HL-60/S4 (cell line): Measurements from ENCODE around the gene CDK12.

Experiments
- in situ Hi-C: fragments of 300-500 bp; cut with MboI; formaldehyde crosslinking; loops from 2 replicates; pipeline ENCODE4 v1.14.3; 2022; ENCODE audit warnings: low sequenced_read_pairs

The CDK12 gene

DNA sequence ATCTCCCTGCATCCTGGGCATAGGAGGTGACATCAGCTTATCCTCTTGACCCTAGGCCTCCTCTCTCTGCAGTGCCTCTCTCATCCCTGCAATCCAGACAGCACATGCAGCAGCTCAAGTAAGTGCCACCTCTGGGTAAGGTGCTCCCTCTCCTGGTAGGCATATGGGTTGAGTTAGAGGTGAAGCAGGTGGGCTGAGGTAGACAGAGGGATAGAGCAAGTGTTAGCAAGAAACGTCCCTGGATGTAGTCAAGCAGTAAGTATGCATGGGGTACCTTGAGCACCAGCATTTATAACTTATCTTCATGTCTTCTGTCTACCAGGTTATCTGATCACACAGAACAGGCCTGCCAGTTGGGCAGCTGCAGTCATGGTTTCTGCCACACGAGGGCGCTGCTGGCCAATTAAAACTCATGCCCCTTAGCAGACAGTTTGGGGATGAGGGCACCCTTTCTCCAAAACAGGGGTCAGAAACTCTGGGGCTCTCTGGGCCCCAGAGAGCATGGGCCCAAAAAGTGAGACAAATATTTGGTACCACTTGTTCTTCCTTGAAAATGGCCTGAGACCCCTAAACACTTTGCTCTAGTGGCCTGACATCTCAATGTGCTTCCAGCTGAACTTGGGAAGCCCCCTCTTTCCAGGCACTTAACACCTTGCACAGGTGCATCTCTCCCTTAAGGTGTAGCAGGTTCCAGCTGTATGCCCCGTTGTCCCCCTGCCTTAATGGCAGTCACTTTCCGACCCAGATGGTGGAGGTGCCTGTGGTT lies 86.6 kb downstream of the CDK12 start:
- in situ Hi-C loops = no loop called here

DNA sequence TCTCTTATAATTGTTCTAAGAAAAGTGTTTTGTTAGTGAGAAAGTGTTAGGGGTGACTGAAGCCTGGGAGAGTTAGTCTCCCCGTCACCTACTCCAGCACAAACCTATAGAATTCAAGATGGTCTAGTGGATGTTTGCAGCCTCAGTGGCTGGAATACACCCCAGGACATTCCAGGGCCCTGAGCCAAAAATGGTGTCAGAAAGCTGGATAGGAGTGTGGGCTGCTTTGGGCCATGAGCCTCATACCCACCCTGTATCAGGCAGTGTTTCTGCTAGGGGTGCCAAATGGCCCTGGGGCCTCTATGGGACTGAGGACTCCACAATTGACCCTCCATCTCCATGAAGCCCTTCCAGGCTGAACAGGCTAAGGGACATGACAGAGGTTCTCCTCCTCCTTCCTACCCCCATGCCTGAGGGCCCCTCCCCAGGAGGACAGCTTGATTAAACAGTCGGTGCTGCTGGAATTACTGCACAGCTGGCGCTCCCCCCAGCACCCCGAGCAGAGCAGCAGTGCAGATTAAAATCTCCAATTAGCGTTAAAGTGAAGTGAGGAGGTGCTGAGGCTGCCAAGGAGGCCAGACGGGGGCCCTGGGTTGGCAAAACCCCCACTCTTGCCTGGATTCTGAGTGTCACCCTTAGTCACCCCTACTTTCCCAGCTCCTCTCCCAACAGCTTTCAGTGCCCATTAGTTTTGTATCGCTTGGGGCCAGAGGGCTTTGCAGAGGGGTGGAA lies 87.4 kb downstream of the CDK12 start:
- in situ Hi-C loops = no loop called here

DNA sequence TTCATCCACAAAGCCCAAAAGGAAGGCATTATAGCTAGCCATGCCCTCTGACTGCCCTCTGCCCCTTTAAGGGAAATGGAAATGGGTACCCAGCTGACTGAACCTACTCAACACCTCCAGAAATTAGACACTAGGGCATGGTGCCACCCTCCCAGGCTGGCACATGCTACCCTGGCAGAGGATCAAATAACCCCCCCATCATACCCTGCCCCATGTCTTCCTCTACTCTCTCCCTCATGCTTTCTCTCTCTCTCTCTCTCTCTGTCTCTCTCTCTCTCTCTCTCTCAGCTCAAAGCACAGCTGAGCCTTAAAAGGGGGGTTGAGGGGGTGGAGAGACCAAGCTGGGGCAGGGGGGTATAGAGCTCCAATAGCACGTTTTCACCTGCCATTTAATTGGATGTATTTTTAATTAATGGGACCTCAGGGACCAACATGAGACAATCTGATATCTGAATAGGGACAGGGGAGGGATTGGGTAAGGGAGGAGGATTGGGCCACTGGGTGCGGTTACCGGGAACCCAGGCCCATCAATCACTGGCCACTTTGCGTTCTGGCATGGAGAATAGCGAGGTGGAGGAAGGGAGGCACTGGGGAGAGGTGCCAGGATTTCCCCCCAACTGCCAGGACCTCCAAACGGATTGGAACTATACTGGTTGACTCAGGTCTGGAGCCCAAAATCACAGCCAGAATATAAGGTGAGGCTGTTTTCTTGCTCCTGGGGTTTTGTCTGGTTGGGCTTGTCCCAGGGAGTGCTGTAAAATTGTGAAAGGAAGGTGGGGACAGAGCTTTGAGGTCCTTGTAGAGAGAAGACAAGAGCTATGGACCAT lies 88.7 kb downstream of the CDK12 start:
- in situ Hi-C loops = no loop called here

DNA sequence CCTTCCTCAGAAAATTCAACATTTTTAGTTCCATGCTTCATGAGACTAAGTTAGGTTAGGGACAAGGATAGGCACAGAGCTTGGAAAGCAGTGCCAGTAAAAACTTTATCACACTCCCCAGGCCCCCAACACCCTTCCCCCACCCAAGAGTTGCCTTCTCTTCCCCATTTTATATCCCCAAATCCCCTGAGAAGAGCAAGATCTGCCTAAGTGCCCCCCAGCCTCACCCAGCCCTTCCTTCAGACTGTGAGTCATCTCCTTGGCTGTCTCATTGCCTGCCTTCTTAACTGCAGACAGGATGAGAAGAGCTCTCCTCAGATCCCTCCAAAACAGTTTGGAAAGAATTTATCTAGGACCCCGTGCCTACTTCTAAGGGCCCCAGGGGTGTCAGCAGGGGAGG lies 90.6 kb downstream of the CDK12 start:
- in situ Hi-C loops = no loop called here

DNA sequence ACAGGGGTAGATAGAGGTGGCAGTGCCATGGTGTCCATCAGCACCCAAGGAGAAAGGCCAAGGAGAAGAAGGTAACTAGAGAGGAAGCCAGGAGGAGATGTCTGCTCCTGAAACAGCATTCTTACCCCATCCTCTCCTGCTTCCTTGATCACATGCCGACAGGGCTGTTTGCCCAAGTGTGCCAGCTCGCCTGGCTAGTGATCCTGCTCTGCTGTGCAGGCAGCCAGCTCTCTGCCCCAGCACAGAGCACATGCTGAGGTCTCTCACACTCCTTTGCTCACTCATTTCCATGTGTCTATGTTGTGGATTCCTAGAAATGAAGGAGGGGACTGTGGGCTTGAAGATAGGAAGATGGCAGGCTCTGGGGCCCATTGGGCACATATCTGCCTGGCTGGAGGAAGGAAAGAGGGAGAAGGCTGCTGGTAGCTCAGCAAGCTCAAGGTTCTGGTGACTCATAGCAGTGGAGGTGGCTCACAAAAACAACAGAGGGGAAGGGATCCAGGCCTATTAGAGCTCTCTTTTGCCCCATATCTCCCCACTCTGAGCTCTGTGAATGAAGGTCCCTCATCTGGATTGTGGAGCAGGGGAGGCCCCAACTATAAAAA lies 92.2 kb downstream of the CDK12 start:
- in situ Hi-C loops = no loop called here

DNA sequence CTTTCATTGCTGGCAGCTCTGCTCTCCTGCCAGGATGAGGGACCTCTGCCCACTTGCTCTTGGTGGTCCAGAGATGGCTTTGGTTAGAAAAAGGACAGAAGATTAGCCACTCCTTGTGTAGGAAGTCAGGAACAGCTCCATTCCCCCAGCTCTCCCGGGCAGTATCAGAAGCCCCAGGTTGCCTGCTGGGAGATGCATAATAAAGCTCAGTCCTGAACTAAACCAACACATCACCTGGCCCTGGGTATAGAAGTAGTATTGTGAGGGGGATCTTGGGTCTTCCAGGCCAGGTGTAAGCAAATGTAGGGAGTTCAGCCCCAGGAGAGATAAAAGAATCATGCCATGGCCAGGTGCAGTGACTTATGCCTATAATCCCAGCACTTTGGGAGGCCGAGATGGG lies 94.1 kb downstream of the CDK12 start:
- in situ Hi-C loops = no loop called here

DNA sequence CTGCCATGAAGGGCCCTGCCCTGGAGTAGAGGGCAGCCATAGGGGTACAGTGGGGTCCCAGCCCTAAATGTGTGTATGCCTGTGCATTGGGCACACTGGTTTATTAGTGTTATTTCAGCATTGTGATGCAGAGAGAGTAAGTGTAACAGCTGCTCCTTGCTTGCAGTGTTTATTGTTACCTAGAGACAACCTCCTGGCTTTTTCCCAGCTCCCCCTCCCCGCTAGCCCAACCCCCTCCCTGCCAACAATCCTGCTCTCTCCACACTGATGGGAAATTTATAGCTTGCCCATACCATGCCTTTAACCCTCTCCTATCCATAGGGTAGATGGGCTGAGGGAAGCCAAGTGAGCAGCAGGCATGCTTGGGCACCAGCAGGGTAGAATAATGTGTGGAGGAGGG lies 95.1 kb downstream of the CDK12 start:
- in situ Hi-C loops = no loop called here

DNA sequence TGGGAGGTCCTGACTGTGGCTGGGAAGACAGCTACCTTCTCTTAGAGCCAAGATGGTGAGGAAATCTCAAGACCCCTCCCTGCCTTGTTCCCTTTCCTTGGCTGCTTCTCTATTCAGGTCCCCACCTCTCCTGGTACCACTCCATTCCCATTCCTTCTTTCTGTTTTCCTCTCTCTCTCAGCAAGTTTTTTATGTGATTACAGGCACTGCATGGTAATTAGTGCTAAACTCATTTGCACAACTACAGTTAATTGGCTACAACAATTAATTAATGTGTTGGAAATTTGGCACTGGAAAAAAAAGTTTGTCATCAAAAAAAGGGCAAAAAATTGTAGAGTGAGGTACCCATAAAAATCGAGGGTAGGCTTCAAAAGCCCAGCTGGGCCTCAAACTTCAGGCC lies 101.1 kb downstream of the CDK12 start:
- in situ Hi-C loops = no loop called here

DNA sequence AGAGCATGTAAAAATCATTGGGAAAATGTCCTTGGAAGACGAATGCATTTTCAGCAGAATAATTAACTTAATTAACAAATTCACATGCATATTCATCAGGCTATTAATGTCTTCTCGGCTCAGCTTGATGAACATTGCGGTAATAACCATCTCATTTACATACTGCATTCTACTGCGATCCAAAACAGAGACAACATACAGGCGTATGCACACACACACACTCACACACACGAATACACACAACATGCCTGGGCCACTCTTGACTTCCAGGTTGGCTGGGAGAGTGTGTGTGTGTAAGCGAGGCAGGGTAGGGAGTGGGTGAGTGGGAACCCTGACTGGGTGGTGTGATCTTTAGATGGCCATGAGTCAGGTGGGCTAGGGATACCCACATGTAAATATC lies 101.7 kb downstream of the CDK12 start:
- in situ Hi-C loops = no loop called here

DNA sequence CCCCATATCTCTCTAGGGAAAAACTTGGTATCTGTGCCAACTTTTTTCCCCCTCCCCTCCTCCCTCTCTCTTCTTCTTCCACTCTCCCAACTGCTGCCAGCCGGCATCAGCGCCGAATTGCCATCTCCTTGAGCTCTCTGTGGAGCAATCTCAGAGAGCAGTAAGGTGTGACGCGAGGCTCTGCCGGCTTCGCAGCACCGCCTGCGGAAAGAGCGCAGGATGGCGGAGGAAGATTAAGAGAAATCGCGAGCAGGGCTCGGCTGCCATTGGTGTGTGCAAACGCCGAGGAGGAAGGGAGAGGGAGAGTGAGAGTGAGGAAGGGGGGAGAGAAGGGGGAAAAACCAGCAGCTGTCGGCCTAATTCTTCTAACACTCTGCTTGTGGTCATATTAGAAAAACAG lies 102.2 kb downstream of the CDK12 start:
- in situ Hi-C loops = no loop called here

DNA sequence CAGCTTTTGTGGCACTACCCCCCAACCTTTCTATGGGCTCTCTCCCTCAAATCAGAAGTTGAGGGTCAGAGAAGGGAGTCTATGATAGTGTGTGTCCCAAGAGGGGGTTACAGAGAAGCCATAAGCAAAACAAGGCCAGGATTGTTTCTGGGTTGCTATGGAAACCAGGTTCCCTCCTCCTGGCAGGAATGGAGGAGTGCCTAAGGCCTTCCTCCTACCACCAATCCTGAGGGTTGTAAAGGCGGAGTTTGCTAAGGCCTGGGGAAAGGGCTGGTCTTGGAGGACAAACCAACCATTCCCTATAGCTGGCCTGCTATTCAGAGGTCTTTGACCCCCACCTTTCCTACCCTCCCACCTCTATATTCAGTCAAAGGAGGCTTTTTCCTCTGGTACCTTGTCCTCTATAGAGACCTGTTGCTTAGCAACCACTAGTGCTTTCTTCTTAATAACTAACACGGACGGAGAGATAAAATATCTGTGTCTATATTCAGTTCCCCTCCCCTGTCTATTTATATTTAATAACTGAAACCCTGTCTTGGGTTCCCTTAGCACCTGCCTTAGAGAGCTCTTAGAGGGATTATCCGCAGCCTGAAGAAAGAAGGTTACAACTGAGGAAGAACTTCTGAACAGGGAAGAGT lies 103.0 kb downstream of the CDK12 start:
- in situ Hi-C loops = no loop called here

DNA sequence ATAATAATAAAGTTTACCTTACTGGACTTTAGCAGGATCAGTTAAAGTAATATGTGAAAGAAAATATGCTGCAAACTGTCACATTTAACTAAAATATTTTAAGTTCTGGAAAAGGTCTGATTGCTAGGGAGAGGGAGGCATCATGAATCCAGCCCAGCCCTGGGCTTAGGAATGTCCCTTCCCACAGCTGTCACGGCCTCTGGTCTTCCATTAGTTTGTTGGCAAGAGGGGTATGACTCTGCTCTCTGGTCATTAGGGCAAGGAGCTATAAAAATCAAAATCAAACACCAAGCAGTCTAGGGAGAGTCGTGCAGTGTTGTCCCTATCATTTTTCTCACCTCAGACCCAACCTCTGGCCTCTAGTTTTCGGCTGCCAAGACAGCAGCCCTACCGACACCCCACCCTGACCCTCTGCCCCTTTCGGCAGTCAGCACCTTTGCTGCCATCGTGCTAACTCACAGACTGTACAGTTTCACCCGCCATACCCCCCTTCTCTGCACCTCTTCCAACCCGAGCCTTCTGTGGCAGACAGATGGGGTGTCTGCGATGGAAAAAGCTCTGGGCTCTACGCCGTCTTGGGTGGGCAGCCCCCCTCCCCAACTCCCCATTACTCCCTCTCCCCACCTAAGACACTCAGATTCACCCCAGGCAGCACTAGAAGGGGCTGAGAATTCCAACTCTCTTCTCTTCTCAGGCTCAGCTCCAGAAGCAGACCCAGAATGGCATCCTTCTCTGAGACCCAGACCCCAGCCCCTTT lies 105.0 kb downstream of the CDK12 start:
- in situ Hi-C loops = no loop called here

DNA sequence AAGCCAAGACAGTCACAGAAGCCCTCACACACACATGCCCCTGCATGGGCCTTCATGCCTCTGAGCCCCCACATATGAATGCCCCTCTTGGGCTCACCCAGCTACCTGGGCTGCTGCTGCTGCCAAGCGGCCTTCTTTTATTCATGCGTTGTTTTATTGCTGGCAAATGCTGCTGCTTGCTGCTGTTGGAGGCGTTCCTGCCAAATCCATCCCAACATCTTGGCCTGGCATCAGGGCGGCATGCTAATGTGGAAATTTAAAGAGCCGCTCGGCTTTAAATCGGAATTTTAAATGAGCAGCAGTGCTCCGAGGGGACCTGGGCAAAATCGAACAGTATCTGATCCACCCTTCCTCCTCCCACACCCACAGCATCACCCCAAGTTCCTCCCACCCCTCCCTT lies 107.4 kb downstream of the CDK12 start:
- in situ Hi-C loops = no loop called here

DNA sequence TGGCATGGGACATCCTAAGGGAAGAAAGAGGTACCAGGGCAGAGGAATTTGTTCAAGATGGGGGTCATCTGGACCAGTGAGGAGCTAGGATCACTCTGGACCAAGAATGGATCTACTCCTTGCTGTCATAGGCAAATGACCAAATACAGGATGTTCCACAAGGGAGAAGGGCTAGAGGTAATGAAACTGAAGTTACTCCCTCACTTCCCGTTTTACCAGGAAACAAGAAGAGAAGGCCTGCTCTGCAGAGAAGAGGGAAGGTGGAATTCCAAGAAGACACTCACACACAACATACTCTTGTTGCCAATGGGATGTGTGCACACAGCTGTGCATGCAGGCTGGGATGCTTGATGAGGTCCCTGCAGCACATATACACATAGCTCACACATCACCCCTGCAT lies 107.8 kb downstream of the CDK12 start:
- in situ Hi-C loops = no loop called here

DNA sequence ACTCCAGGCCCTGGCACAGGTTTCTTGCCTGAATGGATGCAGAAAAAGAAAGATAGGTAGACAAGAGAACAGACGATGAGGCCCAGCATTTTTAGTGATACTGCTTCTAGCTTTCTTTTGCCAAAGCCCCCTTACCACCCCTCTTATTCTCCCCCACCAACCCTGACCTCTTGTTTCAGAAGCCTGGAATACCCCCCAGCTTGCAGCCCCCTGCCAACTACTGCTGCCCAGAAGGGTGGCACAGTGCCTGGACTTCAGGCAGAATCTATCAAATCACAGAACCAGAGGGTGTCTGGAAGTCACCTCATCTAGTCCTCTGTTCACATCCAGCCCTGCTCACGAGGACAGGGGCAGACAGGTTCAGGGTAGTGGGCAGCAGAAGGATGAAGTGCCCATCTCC lies 110.8 kb downstream of the CDK12 start:
- in situ Hi-C loops = no loop called here

DNA sequence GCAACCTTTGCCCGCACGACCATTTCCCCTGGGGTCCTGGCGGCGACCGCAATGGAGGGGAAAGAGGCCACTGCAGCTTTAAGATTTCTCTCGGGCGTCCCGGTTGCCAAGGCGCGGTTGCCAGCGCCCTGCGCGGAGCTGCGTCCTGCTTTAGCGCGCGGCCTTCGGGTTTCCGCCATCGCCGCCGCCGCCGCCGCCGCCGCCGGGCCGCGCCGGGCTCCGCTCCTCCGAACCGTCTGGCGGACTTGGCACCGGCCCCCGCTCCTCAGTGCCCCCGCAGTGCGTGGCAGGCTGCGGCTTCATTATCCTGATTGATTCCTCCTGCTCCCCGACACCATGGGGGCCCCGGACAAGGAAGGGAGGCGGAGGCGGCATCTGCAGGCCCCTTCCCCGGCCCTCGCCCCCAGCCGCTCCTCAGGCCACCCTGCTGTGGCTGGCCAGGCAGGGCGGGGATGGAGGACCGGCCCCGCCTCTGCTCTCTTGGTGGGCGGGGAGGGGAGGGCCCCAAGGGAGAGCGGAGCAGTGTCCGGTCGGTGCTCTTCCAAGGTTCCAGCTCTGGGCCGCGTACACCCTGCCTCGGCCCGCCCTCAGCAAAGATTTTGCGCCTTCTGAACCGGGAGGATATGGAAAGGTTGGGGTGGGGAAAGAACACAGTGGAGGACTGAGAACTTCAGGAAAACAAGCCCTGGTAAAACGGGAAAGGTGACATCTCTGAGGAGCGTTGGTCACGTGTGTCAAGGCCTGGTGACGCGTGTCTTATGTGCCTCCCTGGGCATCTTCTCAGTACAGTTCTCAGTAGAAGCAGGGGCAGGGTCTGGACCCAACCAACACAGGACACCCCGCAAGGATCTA lies 112.4 kb downstream of the CDK12 start:
- in situ Hi-C loops = no loop called here

DNA sequence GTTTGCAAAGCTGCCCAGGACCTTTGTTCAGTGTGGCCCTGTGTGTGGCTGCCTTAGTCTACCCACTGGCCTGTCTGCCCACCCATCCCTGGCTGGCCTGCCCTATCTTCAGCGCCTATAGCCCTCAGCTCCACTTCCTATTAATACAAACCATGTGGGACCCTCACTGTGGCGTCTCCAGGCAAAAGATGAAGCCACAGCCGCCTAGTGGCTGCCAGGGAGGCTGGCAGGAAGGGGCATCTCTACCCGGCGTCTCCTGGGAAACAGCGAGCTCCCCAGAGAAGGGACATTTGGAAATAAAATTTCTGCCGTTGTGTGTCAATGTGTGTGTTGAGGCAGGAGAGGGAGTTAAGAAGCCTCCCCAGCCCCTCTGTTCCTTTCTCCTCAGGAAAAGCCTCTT lies 114.9 kb downstream of the CDK12 start:
- in situ Hi-C loops = no loop called here

DNA sequence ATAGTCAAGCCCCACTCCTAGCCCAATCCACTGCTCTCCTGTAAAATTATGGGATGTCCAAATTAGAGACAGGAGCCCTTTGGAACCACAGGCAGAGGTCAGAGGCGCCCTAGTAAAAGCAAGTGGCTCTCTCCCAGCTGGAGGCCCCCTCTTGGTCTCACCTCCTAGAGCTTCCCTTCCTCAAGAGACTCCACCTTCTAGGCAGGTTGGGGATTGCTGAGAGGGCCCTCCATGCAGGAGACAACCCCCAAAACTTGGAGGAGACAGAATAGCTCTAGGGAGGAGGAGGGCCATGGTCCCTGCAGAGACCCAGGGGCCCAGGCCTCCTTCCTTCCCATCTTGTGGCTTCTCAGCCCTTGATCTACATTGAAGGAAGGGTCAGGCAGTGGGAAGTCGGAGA lies 117.0 kb downstream of the CDK12 start:
- in situ Hi-C loops = no loop called here
